Aorta (tissue), 5 donors: Measurements from ENCODE around the gene GPR153. TPM values are rescaled to one million over a fixed set of nuclear protein-coding genes. Genes with fewer than 3 reads are reported as not detected.

Source experiments
- ATAC-seq: fragments of 200-7000 bp; cut with Tn5 transposase; one replicate; pipeline ENCODE4 v1.9.1; 2022; ENCODE audit warnings: moderate library complexity; ENCODE audit not compliant: low FRiP score
- DNase-seq, 2 donors: peaks; one replicate each; pipeline ENCODE4 v3.0.0-alpha.2; 2020
- H3K27ac ChIP-seq, 2 donors: one replicate each; pipeline ENCODE4 v1.5.1; 2013; ENCODE audit warnings: low read length in 2 of 2, mild to moderate bottlenecking in 2 of 2, moderate library complexity in 2 of 2, control low read depth in 1 of 2, inconsistent platforms in 1 of 2, low read depth in 1 of 2
- H3K27me3 ChIP-seq, 2 donors: one replicate each; pipeline ENCODE4 v1.6.1; 2013; ENCODE audit warnings: control low read depth in 1 of 2, low read length in 1 of 2, mild to moderate bottlenecking in 1 of 2, moderate library complexity in 1 of 2; ENCODE audit not compliant: insufficient read depth in 2 of 2, control insufficient read depth in 1 of 2
- H3K36me3 ChIP-seq, 2 donors: one replicate each; pipeline ENCODE4 v1.6.1; 2013; ENCODE audit warnings: control low read depth in 1 of 2, low read length in 1 of 2, mild to moderate bottlenecking in 1 of 2; ENCODE audit not compliant: insufficient read depth in 2 of 2, control insufficient read depth in 1 of 2
- H3K4me1 ChIP-seq, 2 donors: one replicate each; pipeline ENCODE4 v1.6.1; 2013; ENCODE audit warnings: low read length in 2 of 2, control low read depth in 1 of 2, mild to moderate bottlenecking in 1 of 2, moderate library complexity in 1 of 2; ENCODE audit not compliant: insufficient read depth in 2 of 2, control insufficient read depth in 1 of 2
- H3K4me3 ChIP-seq, 2 donors: one replicate each; pipeline ENCODE4 v1.5.1; 2013; ENCODE audit warnings: low read length in 2 of 2, control low read depth in 1 of 2, mild to moderate bottlenecking in 1 of 2
- H3K9me3 ChIP-seq: one replicate; pipeline ENCODE4 v1.6.1; 2013; ENCODE audit warnings: mild to moderate bottlenecking, low read length; ENCODE audit not compliant: control insufficient read depth
- WGBS, 2 donors: extraction: QIAGEN DNeasy Blood & Tissue Kit; methylation state at CpG; one replicate each; pipeline ENCODE4 v1.1.7; 2013; 5-methylcytosine and 5-hydroxymethylcytosine counted together
- intact Hi-C, 2 donors: fragments of 100-400 bp; cut with DNase I; formaldehyde crosslinking; loops; one replicate each; pipeline versions ENCODE4 v1.14.2 to v1.15.0; 2022
- polyA plus RNA-seq, 2 donors: library from polyadenylated mRNA; stranded (reverse); fragments of 200-250 nt; gene quantifications; one replicate each; pipeline ENCODE4 v1.2.3, GENCODE V29; 2013
- total RNA-seq, 2 donors: library from RNA; stranded (reverse); fragmentation: NEBNext Ultra II Directional; extraction: Animal tissue kit (Norgen Biotek cat#: 25700); gene quantifications; one replicate each; pipeline ENCODE4 v1.2.1, GENCODE V29; 2021
- donor health status: healthy with polysubstance abuse.
- donor health status: Bipolar disorder and iron deficiency.
- donor health status: DM: no; HTN: no; CAD: no.
- donor health status: DM: no; HTN: no; CAD: no.
- donor health status: DM: yes; HTN: yes; CAD: no.

Gene GPR153
- total and polyA plus RNA-seq, 4 donors, result 3.7 to 17.0 (median 4.4) TPM

GRCh38 chr1:6269296-6269695 is 8.4 kb upstream of the GPR153 start:
- DNase-seq (no peak), ATAC-seq (no peak)
- intact Hi-C loops, result no loop called here
- Histone ChIP-seq H3K4me1 (no peaks in the 10 kb centered on the region), H3K36me3 (no peaks in the 10 kb centered on the region), H3K27me3 (no peaks in the 10 kb centered on the region), H3K9me3 (no peaks in the 10 kb centered on the region), H3K4me3 (no peak overlapping the region), H3K27ac (no peak overlapping the region)
- WGBS, 2 donors, result 94 to 96% methylated on average over 14 of the region's 14 CpGs

- Histone ChIP-seq H3K9me3 (no peaks in the 10 kb centered on the region), H3K27me3 (no peaks in the 10 kb centered on the region), H3K36me3 (no peaks in the 10 kb centered on the region), H3K4me1 (no peaks in the 10 kb centered on the region), H3K4me3 (no peak overlapping the region), H3K27ac (no peak overlapping the region)
- WGBS, 2 donors, result 87 to 89% methylated on average over 21 of the region's 21 CpGs
- DNase-seq (no peak), ATAC-seq (no peak)
- intact Hi-C loops, result no loop called here
Measured at GRCh38 chr1:6268415-6268814, 7.5 kb upstream of the GPR153 start.

- no peaks in the 10 kb centered on the region for H3K4me1 ChIP-seq
- intact Hi-C loops, result no loop called here
Measured at GRCh38 chr1:6267686-6268322, 6.9 kb upstream of the GPR153 start.

GRCh38 chr1:6266641-6267040 is 5.7 kb upstream of the GPR153 start:
- 92 to 95% methylated on average over 11 of the region's 11 CpGs for WGBS, 2 donors
- intact Hi-C loops, result no loop called here
- no peak for DNase-seq
- no peaks in the 10 kb centered on the region for H3K9me3 ChIP-seq
- H3K4me1 ChIP-seq, result no peaks in the 10 kb centered on the region
- H3K36me3 ChIP-seq, result no peaks in the 10 kb centered on the region
- no peak overlapping the region for H3K27ac ChIP-seq
- no peaks in the 10 kb centered on the region for H3K27me3 ChIP-seq
- no peak for ATAC-seq
- H3K4me3 ChIP-seq, result no peak overlapping the region

More at GRCh38 chr1:6267686-6268322, 6.9 kb upstream of the GPR153 start:
- no peak overlapping the region for H3K4me3 ChIP-seq
- H3K9me3 ChIP-seq, result no peaks in the 10 kb centered on the region
- no peak for ATAC-seq
- H3K27ac ChIP-seq, result no peak overlapping the region
- H3K36me3 ChIP-seq, result no peaks in the 10 kb centered on the region
- DNase-seq, result no peak
- 94 to 95% methylated on average over 12 of the region's 12 CpGs for WGBS, 2 donors
- H3K27me3 ChIP-seq, result no peaks in the 10 kb centered on the region

- no peaks in the 10 kb centered on the region for H3K36me3 ChIP-seq
- WGBS, 2 donors, result 94 to 95% methylated on average over 15 of the region's 15 CpGs
- intact Hi-C loops, result no loop called here
- no peak overlapping the region for H3K27ac ChIP-seq
- ATAC-seq, result no peak
- H3K9me3 ChIP-seq, result no peaks in the 10 kb centered on the region
- no peak overlapping the region for H3K4me3 ChIP-seq
- H3K4me1 ChIP-seq, result no peaks in the 10 kb centered on the region
- no peaks in the 10 kb centered on the region for H3K27me3 ChIP-seq
- DNase-seq, result no peak
Measured at GRCh38 chr1:6265151-6265550, 4.3 kb upstream of the GPR153 start.

GRCh38 chr1:6263716-6264115 is 2.8 kb upstream of the GPR153 start:
- no peak overlapping the region for H3K27ac ChIP-seq
- no peak for DNase-seq
- no peaks in the 10 kb centered on the region for H3K27me3 ChIP-seq
- 40 to 56% methylated on average over 7 of the region's 7 CpGs for WGBS, 2 donors
- intact Hi-C loops, result no loop called here
- no peaks in the 10 kb centered on the region for H3K9me3 ChIP-seq
- no peaks in the 10 kb centered on the region for H3K36me3 ChIP-seq
- no peak overlapping the region for H3K4me3 ChIP-seq
- H3K4me1 ChIP-seq, result no peaks in the 10 kb centered on the region
- no peak for ATAC-seq

- H3K27ac ChIP-seq, result no peak overlapping the region
- no peaks in the 10 kb centered on the region for H3K4me1 ChIP-seq
- no peaks in the 10 kb centered on the region for H3K36me3 ChIP-seq
- no peak for DNase-seq
- 53 to 58% methylated on average over 25 of the region's 25 CpGs for WGBS, 2 donors
- H3K4me3 ChIP-seq, result no peak overlapping the region
- intact Hi-C loops, result no loop called here
- peak; percentile 24 for ATAC-seq
- H3K9me3 ChIP-seq, result no peaks in the 10 kb centered on the region
- H3K27me3 ChIP-seq, result no peaks in the 10 kb centered on the region
Measured at GRCh38 chr1:6262555-6263420, 1.9 kb upstream of the GPR153 start.

- Histone ChIP-seq H3K9me3 (no peaks in the 10 kb centered on the region), H3K36me3 (no peaks in the 10 kb centered on the region), H3K4me3 (no peak overlapping the region), H3K4me1 (no peaks in the 10 kb centered on the region), H3K27ac (no peak overlapping the region), H3K27me3 (no peaks in the 10 kb centered on the region)
- 40 to 41% methylated on average over 13 to 15 of the region's 15 CpGs for WGBS, 2 donors
- intact Hi-C loops, result no loop called here
- ATAC-seq (no peak), DNase-seq (no peak)
Measured at GRCh38 chr1:6261615-6261995, 707 bp upstream of the GPR153 start.

GRCh38 chr1:6260433-6260934 is 414 bp downstream of the GPR153 start:
- 0 to 2% methylated on average over 8 to 61 of the region's 61 CpGs for WGBS, 2 donors
- Histone ChIP-seq H3K36me3 (no peaks in the 10 kb centered on the region), H3K4me1 (no peaks in the 10 kb centered on the region), H3K27me3 (no peaks in the 10 kb centered on the region), H3K9me3 (no peaks in the 10 kb centered on the region), H3K4me3 (peak overlapping the region; percentile 11 to 32), H3K27ac (no peak overlapping the region)
- ATAC-seq (no peak), DNase-seq (no peak)
- intact Hi-C loops, result no loop called here
